Measurements from ENCODE around the gene EXOSC1.

DNA sequence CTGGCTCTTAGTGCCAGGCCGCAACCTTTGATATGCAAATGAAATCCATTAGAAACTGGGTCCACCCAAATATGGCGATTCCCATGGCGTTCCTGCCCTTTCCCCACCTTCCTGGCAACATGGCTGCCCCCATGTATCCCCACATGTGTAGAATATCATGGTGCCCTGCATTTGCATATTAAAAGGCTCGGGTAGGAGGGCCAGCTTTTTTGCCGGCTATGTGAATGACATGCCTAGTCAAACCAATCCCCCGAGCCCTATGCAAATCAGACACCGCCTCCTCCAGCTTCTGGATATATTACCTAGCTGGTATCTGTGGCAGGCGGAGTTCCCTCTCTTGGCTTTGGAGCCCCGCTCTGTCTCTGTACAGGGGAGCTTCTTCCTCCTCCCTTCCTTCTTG lies 34.1 kb upstream of the EXOSC1 start:
- TF ChIP-seq, protein P1, sequence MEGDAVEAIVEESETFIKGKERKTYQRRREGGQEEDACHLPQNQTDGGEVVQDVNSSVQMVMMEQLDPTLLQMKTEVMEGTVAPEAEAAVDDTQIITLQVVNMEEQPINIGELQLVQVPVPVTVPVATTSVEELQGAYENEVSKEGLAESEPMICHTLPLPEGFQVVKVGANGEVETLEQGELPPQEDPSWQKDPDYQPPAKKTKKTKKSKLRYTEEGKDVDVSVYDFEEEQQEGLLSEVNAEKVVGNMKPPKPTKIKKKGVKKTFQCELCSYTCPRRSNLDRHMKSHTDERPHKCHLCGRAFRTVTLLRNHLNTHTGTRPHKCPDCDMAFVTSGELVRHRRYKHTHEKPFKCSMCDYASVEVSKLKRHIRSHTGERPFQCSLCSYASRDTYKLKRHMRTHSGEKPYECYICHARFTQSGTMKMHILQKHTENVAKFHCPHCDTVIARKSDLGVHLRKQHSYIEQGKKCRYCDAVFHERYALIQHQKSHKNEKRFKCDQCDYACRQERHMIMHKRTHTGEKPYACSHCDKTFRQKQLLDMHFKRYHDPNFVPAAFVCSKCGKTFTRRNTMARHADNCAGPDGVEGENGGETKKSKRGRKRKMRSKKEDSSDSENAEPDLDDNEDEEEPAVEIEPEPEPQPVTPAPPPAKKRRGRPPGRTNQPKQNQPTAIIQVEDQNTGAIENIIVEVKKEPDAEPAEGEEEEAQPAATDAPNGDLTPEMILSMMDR (IDR thresholded peaks at IDR 0.05; ENCODE audit: insufficient read depth, low read length, poor library complexity, severe bottlenecking) = no peak
- no peak for TF ChIP-seq EZH2phosphoT487 (conservative IDR thresholded peaks at IDR 0.05; ENCODE audit: low read length)
